K562 (cell line): ENCODE measurements around the gene WDR27. TPM values are rescaled to one million over a fixed set of nuclear protein-coding genes. Genes with fewer than 3 reads are reported as not detected.

Source experiments
- CAMTA2 ChIP-seq: fragments of 250-450 bp; sonication (Bioruptor Pico); conservative IDR thresholded peaks from 2 replicates; pipeline ENCODE4 v1.5.1; 2022
- RBM17 ChIP-seq: fragments of 200-400 bp; formaldehyde crosslinking; IDR thresholded peaks from 2 replicates; pipeline ENCODE4 v1.6.1; 2017; ENCODE audit warnings: low read depth, mild to moderate bottlenecking, low read length, borderline replicate concordance
- SRSF9 ChIP-seq: fragments of 200-400 bp; formaldehyde crosslinking; IDR thresholded peaks from 2 replicates; pipeline ENCODE4 v1.6.1; 2017; ENCODE audit warnings: low read depth, low read length, borderline replicate concordance
- XRCC5 ChIP-seq: fragments of 200-400 bp; formaldehyde crosslinking; IDR thresholded peaks from 2 replicates; pipeline ENCODE4 v1.6.1; 2017; ENCODE audit warnings: low read depth, mild to moderate bottlenecking, low read length
- ZNF143 ChIP-seq: sonication (generic); formaldehyde crosslinking; IDR thresholded peaks from 2 replicates; pipeline ENCODE4 v1.9.0; 2022; ENCODE audit warnings: mild to moderate bottlenecking, missing genetic modification reagents
- ZNF589 ChIP-seq: fragments of 200-800 bp; sonication (Bioruptor generic); IDR thresholded peaks from 2 replicates; pipeline ENCODE4 v1.6.1; 2016; ENCODE audit warnings: low read depth, missing genetic modification characterization, missing compliant biosample characterization
- polyA plus RNA-seq, 8 experiments: library from polyadenylated mRNA; depleted of rRNA in 4 of 8; stranded (reverse) in 5 of 8; unstranded in 3 of 8; fragments of >200 nt; fragmentation: Nextera tagmentation in 2 of 8; fragmentation: Illumina TruSeq in 1 of 8; extraction: Ambion mirVana in 2 of 8; extraction: Trizol in 1 of 8; gene quantifications; 2 replicates each; pipeline versions ENCODE4 v1.2.1 to v1.2.3, GENCODE V29; 2011 to 2014; ENCODE audit warnings: inconsistent platforms in 1 of 8, missing spikeins in 1 of 8
- total RNA-seq, 7 experiments: library from RNA; depleted of rRNA in 6 of 7; stranded (reverse); fragments of >200 nt in 6 of 7; fragmentation: Illumina TruSeq in 2 of 7; extraction: Trizol in 2 of 7; gene quantifications; 2 replicates each; pipeline versions ENCODE4 v1.2.1 to v1.2.3, GENCODE V29; 2011 to 2021; ENCODE audit warnings: low replicate concordance in 1 of 7
- TF ChIP-seq, protein P1 (sequence below): fragments of 450-650 bp; formaldehyde crosslinking; IDR thresholded peaks from 2 replicates; pipeline ENCODE4 v1.4.0; 2020; ENCODE audit warnings: mild to moderate bottlenecking, moderate library complexity
- TF ChIP-seq, protein P2 (sequence below): sonication (generic); formaldehyde crosslinking; IDR thresholded peaks from 2 replicates; pipeline ENCODE4 v1.8.0; 2022; ENCODE audit warnings: mild to moderate bottlenecking, missing genetic modification reagents

WDR27 gene
- total and polyA plus RNA-seq, 9 of the 15 experiments (the other 6 are each of a cell fraction or from before 2014, with no cell fraction given): 4.3 to 77.2 (median 22.7) TPM

DNA sequence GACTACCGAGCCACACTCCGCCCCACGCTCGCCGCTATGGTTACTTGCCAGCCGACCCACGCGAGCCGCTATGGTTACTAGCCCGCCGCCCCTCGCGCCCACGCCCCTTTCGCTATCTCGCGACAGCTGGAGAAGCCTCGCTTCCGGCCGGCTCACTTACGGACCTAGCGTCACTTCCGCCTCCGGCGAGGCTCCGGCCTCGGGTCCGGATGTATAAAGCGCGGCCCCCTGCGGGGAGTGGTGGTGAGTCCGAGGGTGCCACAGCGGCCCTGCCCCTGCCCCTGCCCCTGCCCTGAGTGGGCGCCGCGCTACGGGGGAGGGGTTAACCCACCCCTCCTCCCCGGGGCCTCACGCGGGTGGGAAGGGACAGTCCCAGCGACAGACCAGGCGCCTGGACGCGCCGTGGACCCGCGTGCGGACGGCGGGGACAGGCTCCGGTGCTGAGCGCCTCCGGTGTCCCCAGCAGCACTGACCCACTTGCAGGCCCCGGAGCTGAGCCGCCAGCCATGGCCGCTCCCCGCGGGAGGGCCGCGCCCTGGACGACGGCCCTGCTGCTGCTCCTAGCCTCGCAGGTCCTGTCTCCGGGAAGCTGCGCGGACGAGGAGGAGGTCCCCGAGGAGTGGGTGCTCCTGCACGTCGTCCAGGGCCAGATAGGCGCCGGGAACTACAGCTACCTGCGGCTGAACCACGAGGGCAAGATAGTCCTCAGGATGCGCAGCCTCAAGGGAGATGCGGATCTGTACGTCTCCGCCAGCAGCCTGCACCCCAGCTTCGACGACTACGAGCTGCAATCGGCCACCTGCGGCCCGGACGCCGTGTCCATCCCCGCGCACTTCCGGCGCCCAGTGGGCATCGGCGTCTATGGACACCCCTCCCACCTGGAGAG, at the start of gene WDR27, which contains the start of gene C6orf120 (continued):
- TF ChIP-seq, protein P1, sequence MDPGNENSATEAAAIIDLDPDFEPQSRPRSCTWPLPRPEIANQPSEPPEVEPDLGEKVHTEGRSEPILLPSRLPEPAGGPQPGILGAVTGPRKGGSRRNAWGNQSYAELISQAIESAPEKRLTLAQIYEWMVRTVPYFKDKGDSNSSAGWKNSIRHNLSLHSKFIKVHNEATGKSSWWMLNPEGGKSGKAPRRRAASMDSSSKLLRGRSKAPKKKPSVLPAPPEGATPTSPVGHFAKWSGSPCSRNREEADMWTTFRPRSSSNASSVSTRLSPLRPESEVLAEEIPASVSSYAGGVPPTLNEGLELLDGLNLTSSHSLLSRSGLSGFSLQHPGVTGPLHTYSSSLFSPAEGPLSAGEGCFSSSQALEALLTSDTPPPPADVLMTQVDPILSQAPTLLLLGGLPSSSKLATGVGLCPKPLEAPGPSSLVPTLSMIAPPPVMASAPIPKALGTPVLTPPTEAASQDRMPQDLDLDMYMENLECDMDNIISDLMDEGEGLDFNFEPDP (CRISPR knock-in tag): no peak
- no peak for TF ChIP-seq CAMTA2 (CRISPR knock-in tag)
- TF ChIP-seq ZNF143 (CRISPR knock-in tag): no peak; the same call in 1 of the 2 replicates
- no peak for TF ChIP-seq SRSF9
- TF ChIP-seq, protein P2, sequence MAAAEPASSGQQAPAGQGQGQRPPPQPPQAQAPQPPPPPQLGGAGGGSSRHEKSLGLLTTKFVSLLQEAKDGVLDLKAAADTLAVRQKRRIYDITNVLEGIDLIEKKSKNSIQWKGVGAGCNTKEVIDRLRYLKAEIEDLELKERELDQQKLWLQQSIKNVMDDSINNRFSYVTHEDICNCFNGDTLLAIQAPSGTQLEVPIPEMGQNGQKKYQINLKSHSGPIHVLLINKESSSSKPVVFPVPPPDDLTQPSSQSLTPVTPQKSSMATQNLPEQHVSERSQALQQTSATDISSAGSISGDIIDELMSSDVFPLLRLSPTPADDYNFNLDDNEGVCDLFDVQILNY (CRISPR knock-in tag): no peak
- TF ChIP-seq XRCC5: peak; percentile 73; the same call in 1 of the 2 replicates
- TF ChIP-seq ZNF589 (CRISPR knock-in tag): no peak
- no peak for TF ChIP-seq RBM17
